Muscle of back (tissue), 11 donors: ENCODE results near the gene PWP2. TPM values are rescaled to one million over a fixed set of nuclear protein-coding genes. Genes with fewer than 3 reads are reported as not detected.
"Not testable (repeated sequence)": the region's sequence is repeated elsewhere in the genome, so short reads cannot be mapped to it uniquely, and the experiment has no call there.

ENCODE experiments used
- DNase-seq, 3 donors: peaks; one replicate each; pipeline versions ENCODE4 v3.0.0 to v3.0.0-alpha.2; 2013
- polyA plus RNA-seq, 10 donors: library from polyadenylated mRNA; unstranded; fragments of 120-200 nt; gene quantifications; one replicate each; pipeline ENCODE4 v1.2.1, GENCODE V29; 2013; ENCODE audit not compliant: insufficient read length in 10 of 10

Gene PWP2
- polyA plus RNA-seq, 10 donors: 0.16 to 10.6 (median 5.5) TPM

DNA sequence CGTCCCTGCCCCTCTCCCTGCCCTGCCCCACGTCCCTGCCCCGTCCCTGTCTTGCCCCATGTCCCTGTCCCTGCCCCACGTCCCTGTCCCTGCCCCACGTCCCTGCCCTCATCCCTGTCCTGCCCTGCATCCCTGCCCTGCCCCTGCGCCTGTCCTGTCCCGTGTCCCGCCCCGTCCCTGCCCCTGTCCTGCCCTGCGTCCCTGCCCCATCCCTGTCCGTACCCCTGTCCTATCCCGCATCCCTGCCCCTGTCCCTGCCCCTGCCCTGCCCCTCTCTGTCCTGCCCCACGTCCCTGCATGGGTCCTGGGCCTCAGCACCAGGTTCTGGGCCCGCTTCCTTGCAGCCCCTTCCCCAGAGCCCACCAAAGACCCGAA is 53.1 kb downstream of the PWP2 start:
- DNase-seq: not testable (repeated sequence)

DNA sequence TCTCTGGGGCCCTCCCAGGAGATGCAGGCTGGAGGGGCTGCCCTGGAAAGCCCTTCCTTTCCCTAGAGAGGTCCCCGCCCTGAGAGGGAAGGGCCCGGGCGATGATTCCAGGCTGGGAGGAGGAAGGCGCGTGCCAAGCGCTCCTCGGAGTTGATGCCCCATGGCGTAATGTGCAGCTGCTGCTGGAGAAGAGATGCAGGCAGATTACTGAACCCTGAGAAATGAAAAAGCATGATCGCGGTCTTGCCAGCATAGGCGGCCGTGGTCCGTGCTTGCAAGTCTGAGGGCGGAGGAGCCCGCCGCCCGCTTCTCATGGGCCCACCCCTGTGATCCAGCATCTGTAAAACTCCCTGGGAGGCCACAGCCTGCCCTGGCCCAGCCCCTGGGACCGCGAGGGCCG is 53.6 kb downstream of the PWP2 start:
- not testable (repeated sequence) for DNase-seq

GRCh38 chr21:44163167-44163653 is 56.0 kb downstream of the PWP2 start:
- DNase-seq: not testable (repeated sequence)

- DNase-seq: not testable (repeated sequence)
These were observed 58.7 kb downstream of the PWP2 start for GRCh38 chr21:44165933-44166332.

DNA sequence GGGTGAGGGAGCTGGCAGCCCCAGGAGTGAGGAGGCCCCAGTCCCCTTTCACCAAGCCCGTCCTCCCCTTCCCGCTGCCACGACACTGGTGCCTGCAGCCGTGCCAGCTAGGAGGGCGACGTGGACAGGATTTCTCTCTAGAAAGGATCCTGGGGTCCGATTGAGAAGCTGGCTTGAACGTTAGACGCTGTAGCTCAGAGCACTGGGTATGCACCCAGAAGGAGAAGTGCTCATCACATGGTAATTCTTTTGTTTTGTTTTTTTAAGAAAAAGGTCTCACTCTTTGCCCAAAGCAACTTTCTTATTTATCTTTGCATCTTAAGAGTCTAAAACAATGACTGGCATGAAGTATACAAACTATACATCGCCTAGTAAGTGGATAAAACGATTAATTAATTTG is 60.3 kb downstream of the PWP2 start:
- not testable (repeated sequence) for DNase-seq

DNA sequence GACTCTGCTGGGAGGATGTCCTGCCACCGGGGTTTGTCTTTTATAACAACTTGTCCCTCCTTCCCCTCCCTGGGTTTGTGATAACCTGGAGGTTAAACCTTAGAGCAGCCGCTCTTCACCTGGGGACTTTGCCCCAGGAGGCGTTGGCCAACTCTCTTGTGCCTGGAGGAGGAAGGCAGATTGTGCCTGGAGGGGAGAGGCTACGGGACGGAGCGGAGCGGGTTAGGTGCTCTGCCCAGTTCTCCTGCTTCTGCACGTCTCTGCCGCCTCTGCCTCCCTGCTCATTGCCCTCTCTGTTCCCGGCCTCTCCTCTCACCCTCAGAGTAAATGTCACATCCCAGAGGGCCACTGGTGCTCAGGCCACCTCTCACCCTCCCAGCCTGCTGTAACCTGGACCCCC is 63.1 kb downstream of the PWP2 start:
- DNase-seq: not testable (repeated sequence)

DNA sequence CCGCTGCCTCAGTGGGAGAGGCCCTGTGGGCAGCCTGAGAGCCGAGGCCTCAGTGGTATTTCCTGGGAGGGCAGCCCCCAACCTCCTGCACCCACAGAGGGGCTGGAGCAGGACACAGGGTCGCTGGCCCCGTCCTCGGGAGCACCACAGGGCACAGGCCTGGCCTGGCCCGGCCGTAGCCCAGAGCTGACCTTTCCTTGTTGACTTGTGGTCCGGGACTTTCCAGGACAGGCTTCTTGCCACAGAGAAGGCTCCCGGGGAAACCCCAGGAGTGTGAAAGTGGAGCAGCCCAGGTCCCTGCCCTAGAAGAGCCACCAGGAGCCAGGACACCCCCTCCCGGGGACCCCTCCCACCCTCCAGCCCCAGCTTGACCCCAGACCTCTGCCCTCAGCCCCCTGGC is 63.7 kb downstream of the PWP2 start:
- not testable (repeated sequence) for DNase-seq

GRCh38 chr21:44171962-44172572 is 64.9 kb downstream of the PWP2 start:
- not testable (repeated sequence) for DNase-seq

DNA sequence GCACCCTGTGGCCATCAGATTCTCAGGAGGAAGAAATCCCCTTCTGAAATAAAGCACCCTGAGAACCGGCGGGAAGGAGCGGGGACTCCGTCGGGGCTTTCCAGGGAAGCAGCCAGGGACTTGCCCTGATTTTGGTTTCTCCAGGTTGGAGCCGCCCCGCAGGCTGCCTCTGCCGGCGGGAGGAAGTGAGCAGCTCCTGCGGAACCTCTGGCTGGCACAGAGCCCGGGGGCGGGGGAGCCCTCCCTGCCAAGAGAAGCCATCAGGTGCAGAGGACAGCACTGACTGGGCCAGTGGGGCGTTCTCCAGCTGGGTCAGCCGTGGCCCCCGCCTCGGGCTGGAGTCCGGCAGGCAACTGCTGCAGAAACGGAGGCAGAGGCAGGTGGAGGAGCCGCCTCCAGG is 65.5 kb downstream of the PWP2 start:
- not testable (repeated sequence) for DNase-seq

GRCh38 chr21:44175189-44175588 is 68.0 kb downstream of the PWP2 start:
- DNase-seq: not testable (repeated sequence)

DNA sequence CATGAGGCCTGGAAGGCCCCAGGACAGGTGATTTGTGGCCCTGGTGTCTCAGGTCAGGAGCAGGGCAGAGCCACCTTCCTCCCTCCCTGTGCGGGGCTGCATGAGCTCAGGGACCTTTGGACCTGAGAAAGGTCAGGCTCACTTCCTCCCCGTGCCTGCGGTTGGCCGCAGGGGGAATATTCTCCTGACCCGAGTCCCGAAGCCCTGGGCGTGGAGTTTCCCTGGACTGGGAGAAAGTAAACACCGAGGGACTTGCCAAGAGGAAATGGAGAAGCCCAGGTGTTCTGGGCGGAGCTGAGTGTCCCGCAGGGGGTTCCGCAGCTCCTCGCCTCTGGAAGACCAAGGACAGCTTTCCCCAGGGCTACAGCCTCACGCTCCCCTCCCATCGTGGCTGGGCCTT is 68.9 kb downstream of the PWP2 start:
- DNase-seq: not testable (repeated sequence)

Other genes with a start within 250 kb of the PWP2 start
- gene AGPAT3, start 242.2 kb upstream of the PWP2 start, polyA plus RNA-seq: 10 to 100 TPM; 24.0 to 30.6 (median 27.3) TPM
- 10 to 100 TPM in 9 of 10 donors, 1 to 10 TPM in 1; 9.0 to 18.2 (median 14.2) TPM for gene TRAPPC10, start 95.1 kb upstream of the PWP2 start, polyA plus RNA-seq
- 10 to 100 TPM; 16.6 to 52.6 (median 33.9) TPM for gene GATD3, start 26.3 kb downstream of the PWP2 start, polyA plus RNA-seq
- 10 to 100 TPM in 1 of 10 donors, 1 to 10 TPM in 9; 5.4 to 11.4 (median 6.9) TPM for gene ICOSLG, start 133.5 kb downstream of the PWP2 start, polyA plus RNA-seq
- gene DNMT3L, start 154.5 kb downstream of the PWP2 start, polyA plus RNA-seq: not detected
- gene AIRE, start 178.5 kb downstream of the PWP2 start, polyA plus RNA-seq: under 1 TPM in 9 of 10 donors, not detected in 1; 0.05 to 0.19 (median 0.09) TPM
- gene PFKL, start 192.7 kb downstream of the PWP2 start, polyA plus RNA-seq: 10 to 100 TPM; 44.5 to 77.0 (median 57.1) TPM
- 10 to 100 TPM; 10.5 to 20.6 (median 15.3) TPM for gene CFAP410, start 232.0 kb downstream of the PWP2 start, polyA plus RNA-seq
- 1 to 10 TPM in 8 of 10 donors, under 1 TPM in 2; 0.74 to 2.4 (median 1.7) TPM for gene TRPM2, start 246.2 kb downstream of the PWP2 start, polyA plus RNA-seq